ENCODE measurements around the gene TECPR1.

TECPR1 gene

GRCh38 chr7:98231493-98232262 lies 20.4 kb downstream of the TECPR1 start:
- 97% methylated on average over 17 of the region's 25 CpGs for WGBS (ENCODE audit: insufficient coverage)
- Histone ChIP-seq H3K9me3 (ENCODE audit: control extremely low read depth in 1 of 5, control insufficient read depth in 4 of 5, insufficient read depth in 2 of 5, low read depth in 1 of 5, low read length in 4 of 5) (no peaks in the 10 kb centered on the region), H3K36me3 (ENCODE audit: control insufficient read depth in 4 of 4, insufficient read depth in 4 of 4, low read length in 3 of 4) (peaks cover 0 to 17% (median 3%) of the 10 kb centered on the region in 4 experiments), H3K27me3 (replicated peaks in 2 of 5; ENCODE audit: control insufficient read depth in 4 of 5, insufficient read depth in 5 of 5, low read length in 4 of 5) (no peaks in the 10 kb centered on the region), H3K4me3 (ENCODE audit: control insufficient read depth in 1 of 7, extremely low read depth in 1 of 7, insufficient read depth in 4 of 7, low read depth in 2 of 7, low read length in 6 of 7) (no peak overlapping the region), H3K4me1 (ENCODE audit: control extremely low read depth in 1 of 4, control insufficient read depth in 4 of 4, insufficient read depth in 4 of 4, low read length in 3 of 4) (no peaks in the 10 kb centered on the region), H3K27ac (ENCODE audit: insufficient read depth in 1 of 2, low read depth in 1 of 2, low read length in 2 of 2, poor library complexity in 1 of 2, severe bottlenecking in 2 of 2) (no peak overlapping the region)
- CTCF ChIA-PET: no interaction called here
- POLR2A ChIA-PET: no interaction called here
- DNase-seq: no peak

- H3K36me3 ChIP-seq (ENCODE audit: control insufficient read depth in 4 of 4, insufficient read depth in 4 of 4, low read length in 3 of 4): peaks cover 0 to 21% (median 3%) of the 10 kb centered on the region in 4 experiments
- WGBS (ENCODE audit: insufficient coverage): 96% methylated on average over 28 of the region's 30 CpGs
Measured at GRCh38 chr7:98230746-98231471, 21.1 kb downstream of the TECPR1 start.

GRCh38 chr7:98229991-98230745 lies 21.9 kb downstream of the TECPR1 start:
- no peak for DNase-seq
- ChIA-PET CTCF (interaction anchor here (0.6 kb wide), 1 partner anchor 10 kb away, joined by 3 read pairs; no protein-coding TSS in a partner anchor), POLR2A (no interaction called here)
- WGBS (ENCODE audit: insufficient coverage): 98% methylated on average over 15 of the region's 17 CpGs
- no peak overlapping the region for H3K4me3 ChIP-seq (ENCODE audit: control insufficient read depth in 1 of 7, extremely low read depth in 1 of 7, insufficient read depth in 4 of 7, low read depth in 2 of 7, low read length in 6 of 7)
- no peaks in the 10 kb centered on the region for H3K27me3 ChIP-seq (replicated peaks in 2 of 5; ENCODE audit: control insufficient read depth in 4 of 5, insufficient read depth in 5 of 5, low read length in 4 of 5)
- no peaks in the 10 kb centered on the region for H3K4me1 ChIP-seq (ENCODE audit: control extremely low read depth in 1 of 4, control insufficient read depth in 4 of 4, insufficient read depth in 4 of 4, low read length in 3 of 4)
- H3K36me3 ChIP-seq (ENCODE audit: control insufficient read depth in 4 of 4, insufficient read depth in 4 of 4, low read length in 3 of 4): peaks cover 0 to 21% (median 3%) of the 10 kb centered on the region in 4 experiments
- H3K27ac ChIP-seq (ENCODE audit: insufficient read depth in 1 of 2, low read depth in 1 of 2, low read length in 2 of 2, poor library complexity in 1 of 2, severe bottlenecking in 2 of 2): no peak overlapping the region
- no peaks in the 10 kb centered on the region for H3K9me3 ChIP-seq (ENCODE audit: control extremely low read depth in 1 of 5, control insufficient read depth in 4 of 5, insufficient read depth in 2 of 5, low read depth in 1 of 5, low read length in 4 of 5)

More at GRCh38 chr7:98230746-98231471, 21.1 kb downstream of the TECPR1 start:
- Histone ChIP-seq H3K27me3 (replicated peaks in 2 of 5; ENCODE audit: control insufficient read depth in 4 of 5, insufficient read depth in 5 of 5, low read length in 4 of 5) (no peaks in the 10 kb centered on the region), H3K4me3 (ENCODE audit: control insufficient read depth in 1 of 7, extremely low read depth in 1 of 7, insufficient read depth in 4 of 7, low read depth in 2 of 7, low read length in 6 of 7) (no peak overlapping the region), H3K9me3 (ENCODE audit: control extremely low read depth in 1 of 5, control insufficient read depth in 4 of 5, insufficient read depth in 2 of 5, low read depth in 1 of 5, low read length in 4 of 5) (no peaks in the 10 kb centered on the region), H3K27ac (ENCODE audit: insufficient read depth in 1 of 2, low read depth in 1 of 2, low read length in 2 of 2, poor library complexity in 1 of 2, severe bottlenecking in 2 of 2) (no peak overlapping the region), H3K4me1 (ENCODE audit: control extremely low read depth in 1 of 4, control insufficient read depth in 4 of 4, insufficient read depth in 4 of 4, low read length in 3 of 4) (no peaks in the 10 kb centered on the region)
- ChIA-PET CTCF (no interaction called here), POLR2A (no interaction called here)
- DNase-seq: no peak

- POLR2A ChIA-PET: no interaction called here
- no peak for DNase-seq
- Histone ChIP-seq H3K36me3 (ENCODE audit: control insufficient read depth in 4 of 4, insufficient read depth in 4 of 4, low read length in 3 of 4) (peaks cover 0 to 21% (median 5%) of the 10 kb centered on the region in 4 experiments), H3K4me3 (ENCODE audit: control insufficient read depth in 1 of 7, extremely low read depth in 1 of 7, insufficient read depth in 4 of 7, low read depth in 2 of 7, low read length in 6 of 7) (no peak overlapping the region), H3K27ac (ENCODE audit: insufficient read depth in 1 of 2, low read depth in 1 of 2, low read length in 2 of 2, poor library complexity in 1 of 2, severe bottlenecking in 2 of 2) (no peak overlapping the region), H3K27me3 (replicated peaks in 2 of 5; ENCODE audit: control insufficient read depth in 4 of 5, insufficient read depth in 5 of 5, low read length in 4 of 5) (no peaks in the 10 kb centered on the region), H3K4me1 (ENCODE audit: control extremely low read depth in 1 of 4, control insufficient read depth in 4 of 4, insufficient read depth in 4 of 4, low read length in 3 of 4) (no peaks in the 10 kb centered on the region), H3K9me3 (ENCODE audit: control extremely low read depth in 1 of 5, control insufficient read depth in 4 of 5, insufficient read depth in 2 of 5, low read depth in 1 of 5, low read length in 4 of 5) (no peaks in the 10 kb centered on the region)
- WGBS (ENCODE audit: insufficient coverage): 94% methylated on average over 11 of the region's 11 CpGs
- CTCF ChIA-PET: interaction anchor here (0.6 kb wide), 1 partner anchor 11 kb away, joined by 3 read pairs; no protein-coding TSS in a partner anchor
Measured at GRCh38 chr7:98229441-98229840, 22.6 kb downstream of the TECPR1 start.

- H3K36me3 ChIP-seq (ENCODE audit: control insufficient read depth in 4 of 4, insufficient read depth in 4 of 4, low read length in 3 of 4): peaks cover 0 to 21% (median 5%) of the 10 kb centered on the region in 4 experiments
Measured at GRCh38 chr7:98228801-98229200, 23.2 kb downstream of the TECPR1 start.

GRCh38 chr7:98227939-98228338 lies 24.1 kb downstream of the TECPR1 start:
- Histone ChIP-seq H3K9me3 (ENCODE audit: control extremely low read depth in 1 of 5, control insufficient read depth in 4 of 5, insufficient read depth in 2 of 5, low read depth in 1 of 5, low read length in 4 of 5) (no peaks in the 10 kb centered on the region), H3K36me3 (ENCODE audit: control insufficient read depth in 4 of 4, insufficient read depth in 4 of 4, low read length in 3 of 4) (peaks cover 0 to 20% (median 6%) of the 10 kb centered on the region in 4 experiments), H3K4me3 (ENCODE audit: control insufficient read depth in 1 of 7, extremely low read depth in 1 of 7, insufficient read depth in 4 of 7, low read depth in 2 of 7, low read length in 6 of 7) (no peak overlapping the region), H3K4me1 (ENCODE audit: control extremely low read depth in 1 of 4, control insufficient read depth in 4 of 4, insufficient read depth in 4 of 4, low read length in 3 of 4) (no peaks in the 10 kb centered on the region), H3K27ac (ENCODE audit: insufficient read depth in 1 of 2, low read depth in 1 of 2, low read length in 2 of 2, poor library complexity in 1 of 2, severe bottlenecking in 2 of 2) (no peak overlapping the region), H3K27me3 (replicated peaks in 2 of 5; ENCODE audit: control insufficient read depth in 4 of 5, insufficient read depth in 5 of 5, low read length in 4 of 5) (no peaks in the 10 kb centered on the region)
- ChIA-PET POLR2A (no interaction called here), CTCF (no interaction called here)
- 95% methylated on average over 12 of the region's 18 CpGs for WGBS (ENCODE audit: insufficient coverage)
- DNase-seq: no peak

More at GRCh38 chr7:98228801-98229200, 23.2 kb downstream of the TECPR1 start:
- no peaks in the 10 kb centered on the region for H3K27me3 ChIP-seq (replicated peaks in 2 of 5; ENCODE audit: control insufficient read depth in 4 of 5, insufficient read depth in 5 of 5, low read length in 4 of 5)
- no peaks in the 10 kb centered on the region for H3K9me3 ChIP-seq (ENCODE audit: control extremely low read depth in 1 of 5, control insufficient read depth in 4 of 5, insufficient read depth in 2 of 5, low read depth in 1 of 5, low read length in 4 of 5)
- H3K4me1 ChIP-seq (ENCODE audit: control extremely low read depth in 1 of 4, control insufficient read depth in 4 of 4, insufficient read depth in 4 of 4, low read length in 3 of 4): no peaks in the 10 kb centered on the region
- CTCF ChIA-PET: no interaction called here
- no peak overlapping the region for H3K27ac ChIP-seq (ENCODE audit: insufficient read depth in 1 of 2, low read depth in 1 of 2, low read length in 2 of 2, poor library complexity in 1 of 2, severe bottlenecking in 2 of 2)
- 94% methylated on average over 15 of the region's 16 CpGs for WGBS (ENCODE audit: insufficient coverage)
- no peak overlapping the region for H3K4me3 ChIP-seq (ENCODE audit: control insufficient read depth in 1 of 7, extremely low read depth in 1 of 7, insufficient read depth in 4 of 7, low read depth in 2 of 7, low read length in 6 of 7)
- no peak for DNase-seq
- POLR2A ChIA-PET: no interaction called here

Measured in common myeloid progenitor, CD34-positive (primary cell).